Heart right ventricle (tissue), 16 donors: ENCODE results near the gene DRD1. TPM values are rescaled to one million over a fixed set of nuclear protein-coding genes. Genes with fewer than 3 reads are reported as not detected.

Source experiments
- ATAC-seq, 8 donors: fragments of 200-7000 bp; cut with Tn5 transposase; one replicate each; pipeline ENCODE4 v1.9.1; 2020; ENCODE audit warnings: mild to moderate bottlenecking in 8 of 8, moderate library complexity in 8 of 8, moderate number of reproducible peaks in 1 of 8
- DNase-seq, 2 donors: peaks; one replicate each; pipeline ENCODE4 v3.0.0-alpha.2; 2020
- H3K27ac ChIP-seq, 10 donors: fragments of 200-600 bp; sonication (generic) in 2 of 10; one replicate each; pipeline versions ENCODE4 v1.5.0 to v1.8.0; 2020 to 2022; ENCODE audit warnings: mild to moderate bottlenecking in 3 of 10
- H3K27me3 ChIP-seq, 7 donors: fragments of 200-600 bp; one replicate each; pipeline ENCODE4 v1.8.0; 2021 to 2022; ENCODE audit warnings: mild to moderate bottlenecking in 2 of 7
- H3K36me3 ChIP-seq, 9 donors: fragments of 200-600 bp; sonication (generic) in 1 of 9; one replicate each; pipeline versions ENCODE4 v1.5.0 to v1.8.0; 2020 to 2022; ENCODE audit warnings: mild to moderate bottlenecking in 2 of 9
- H3K4me1 ChIP-seq, 9 donors: fragments of 200-600 bp; sonication (generic) in 1 of 9; one replicate each; pipeline versions ENCODE4 v1.5.0 to v1.8.0; 2020 to 2022; ENCODE audit warnings: mild to moderate bottlenecking in 4 of 9
- H3K4me3 ChIP-seq, 10 donors: fragments of 200-600 bp; sonication (generic) in 2 of 10; one replicate each; pipeline versions ENCODE4 v1.5.0 to v1.8.0; 2020 to 2022; ENCODE audit warnings: mild to moderate bottlenecking in 7 of 10, moderate library complexity in 2 of 10
- H3K9me3 ChIP-seq, 11 donors: fragments of 200-600 bp in 10 of 11; sonication (generic) in 2 of 11; one replicate each; pipeline versions ENCODE4 v1.5.0 to v1.8.0; 2013 to 2022; ENCODE audit warnings: mild to moderate bottlenecking in 2 of 11, control low read depth in 1 of 11, moderate library complexity in 1 of 11
- WGBS, 2 donors: extraction: QIAGEN DNeasy Blood & Tissue Kit; methylation state at CpG; one replicate each; pipeline ENCODE4 v1.1.7; 2013; ENCODE audit warnings: inconsistent platforms in 1 of 2; 5-methylcytosine and 5-hydroxymethylcytosine counted together
- intact Hi-C, 10 donors: fragments of 100-400 bp; cut with DNase I; formaldehyde crosslinking; loops; one replicate each; pipeline versions ENCODE4 v1.11.1 to v1.14.2; 2022
- polyA plus RNA-seq, 2 donors: library from polyadenylated mRNA; stranded (reverse); fragments of 200-250 nt; gene quantifications; one replicate each; pipeline ENCODE4 v1.2.3, GENCODE V29; 2013
- total RNA-seq, 10 donors: library from RNA; stranded (reverse); fragmentation: NEBNext Ultra II Directional in 3 of 10; extraction: Animal tissue kit (Norgen Biotek cat#: 25700) in 3 of 10; gene quantifications; one replicate each; pipeline versions ENCODE4 v1.2.1 to v1.2.4, GENCODE V29; 2021 to 2023
- TF ChIP-seq, protein P1 (sequence below), 9 donors: fragments of 200-600 bp; sonication (generic) in 2 of 9; IDR thresholded peaks; one replicate each; pipeline versions ENCODE4 v1.5.0 to v1.8.0; 2021 to 2022; ENCODE audit warnings: antibody characterized with exemption in 9 of 9, mild to moderate bottlenecking in 5 of 9, moderate library complexity in 1 of 9
- donor health status: Arrhythmogenic right ventricular cardiomyopathy.
- donor health status: ischemic (EF 13 %, LVEDD 7.1; RV severe dilation, severe dysfunction).
- donor health status: healthy with polysubstance abuse.
- donor health status: DM: no; HTN: yes; CAD: no.
- donor health status: DM: no; HTN: no; CAD: no.
- donor health status: ischemic (EF 25% LVEDD 6.9; RV normal size, moderate dysfunction).
- donor health status: ischemic (EF 25% LVEDD 5.7; RV mildly dilated, moderate dysfunction).
- donor health status: healthy.
- donor health status: DM: yes; HTN: yes; CAD: no.
- donor health status: Ischemic cardiomyopathy.
- donor health status: ischemic (EF 35%, LVEDD 5.7; RV mildly dilated, moderate dysfunction).
- donor health status: nonischemic (EF 11% LVEDD 7.7; RV severe dilation, severe dysfunction).
- donor health status: DM: yes; HTN: yes; CAD: no.
- donor health status: PGD.
- donor health status: ischemic (EF 29% LVEDD 5.4; RV normal size, mild dysfunction).
- donor health status: nonischemic (EF 23%, LVEDD 6.1; RV moderate dilation, normal function).

DRD1 gene
- total and polyA plus RNA-seq, 12 donors, result 0.06 to 0.12 (median 0.09) TPM; not detected in 9

DNA sequence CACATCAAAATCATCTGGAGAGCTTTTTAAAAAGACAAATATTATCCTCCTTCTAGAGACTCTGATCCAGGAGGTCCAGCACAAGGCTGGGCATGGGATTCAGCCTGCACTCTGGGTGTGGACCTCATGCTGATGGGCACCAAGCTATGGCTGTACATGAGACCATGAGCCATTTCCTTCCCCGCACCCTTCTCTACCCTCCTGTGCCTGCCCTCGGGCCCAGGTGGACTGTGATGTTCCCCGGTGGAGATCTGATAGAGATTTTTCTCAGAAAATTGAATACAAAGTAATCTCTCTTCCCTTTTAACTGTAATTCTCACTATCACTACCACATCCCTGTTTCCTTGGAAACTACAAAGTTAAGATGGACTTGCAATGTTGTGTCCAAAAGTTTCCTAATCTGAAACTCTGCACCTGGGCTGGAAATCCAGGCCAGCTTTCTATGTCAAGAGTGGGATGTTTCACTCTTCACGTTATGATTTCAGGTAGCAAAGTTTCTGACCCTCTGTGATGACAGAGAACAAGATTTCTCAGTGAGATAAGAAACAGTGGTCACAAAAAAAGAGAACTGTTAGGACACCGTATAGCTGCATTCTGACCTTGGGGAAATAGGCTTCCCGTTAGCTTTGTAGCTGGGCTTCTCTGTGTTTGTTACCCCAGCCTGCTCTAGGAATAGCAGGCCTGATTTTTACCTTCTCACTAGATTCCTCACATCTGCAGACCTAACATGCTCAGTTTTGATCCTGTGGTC is 45.9 kb upstream of the DRD1 start:
- TF ChIP-seq, protein P1, sequence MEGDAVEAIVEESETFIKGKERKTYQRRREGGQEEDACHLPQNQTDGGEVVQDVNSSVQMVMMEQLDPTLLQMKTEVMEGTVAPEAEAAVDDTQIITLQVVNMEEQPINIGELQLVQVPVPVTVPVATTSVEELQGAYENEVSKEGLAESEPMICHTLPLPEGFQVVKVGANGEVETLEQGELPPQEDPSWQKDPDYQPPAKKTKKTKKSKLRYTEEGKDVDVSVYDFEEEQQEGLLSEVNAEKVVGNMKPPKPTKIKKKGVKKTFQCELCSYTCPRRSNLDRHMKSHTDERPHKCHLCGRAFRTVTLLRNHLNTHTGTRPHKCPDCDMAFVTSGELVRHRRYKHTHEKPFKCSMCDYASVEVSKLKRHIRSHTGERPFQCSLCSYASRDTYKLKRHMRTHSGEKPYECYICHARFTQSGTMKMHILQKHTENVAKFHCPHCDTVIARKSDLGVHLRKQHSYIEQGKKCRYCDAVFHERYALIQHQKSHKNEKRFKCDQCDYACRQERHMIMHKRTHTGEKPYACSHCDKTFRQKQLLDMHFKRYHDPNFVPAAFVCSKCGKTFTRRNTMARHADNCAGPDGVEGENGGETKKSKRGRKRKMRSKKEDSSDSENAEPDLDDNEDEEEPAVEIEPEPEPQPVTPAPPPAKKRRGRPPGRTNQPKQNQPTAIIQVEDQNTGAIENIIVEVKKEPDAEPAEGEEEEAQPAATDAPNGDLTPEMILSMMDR (IDR thresholded peaks at IDR 0.05), result no peak
- Histone ChIP-seq H3K4me1 (peaks cover 0 to 11% (median 0%) of the 10 kb centered on the region in 9 donors), H3K27ac (no peak overlapping the region), H3K9me3 (no peaks in the 10 kb centered on the region), H3K4me3 (no peak overlapping the region), H3K27me3 (no peaks in the 10 kb centered on the region), H3K36me3 (peaks cover 0 to 86% (median 25%) of the 10 kb centered on the region in 9 donors)
- WGBS, 2 donors, result 77 to 81% methylated on average over 6 of the region's 6 CpGs
- intact Hi-C loops, result no loop called here
- no peak for ATAC-seq
- DNase-seq, result no peak

DNA sequence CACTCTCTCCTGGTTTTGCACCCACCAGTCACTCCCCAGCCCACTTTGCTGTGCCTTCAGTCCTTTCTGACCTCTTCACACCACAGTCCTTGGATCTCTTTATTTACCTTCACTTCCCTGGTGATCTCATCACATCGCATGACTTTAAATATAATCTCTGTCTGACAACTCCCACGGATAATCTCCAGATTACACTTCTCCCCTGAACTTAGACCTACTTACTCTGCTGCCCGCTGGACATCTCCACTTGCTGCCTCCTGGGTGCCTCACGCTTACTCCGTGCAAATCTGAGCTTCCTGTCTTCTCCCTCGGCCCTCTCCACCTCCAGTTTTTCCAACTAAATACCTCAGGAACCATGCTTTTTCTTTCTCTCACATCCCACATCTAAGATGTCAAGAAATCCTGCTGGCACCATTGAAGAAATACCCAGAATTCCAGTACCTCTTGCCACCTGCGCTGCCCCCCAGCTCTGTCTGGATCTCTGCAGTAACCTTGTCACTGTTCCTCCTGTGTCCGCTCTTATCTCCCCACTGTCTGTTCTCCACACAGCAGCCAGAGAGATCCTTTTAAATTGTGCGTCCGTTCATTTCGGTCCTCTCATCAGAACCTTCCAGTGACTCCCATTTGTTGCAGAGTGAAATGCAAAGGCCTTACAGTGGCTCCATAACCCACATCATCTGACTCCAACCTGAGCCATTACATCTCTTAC is 43.7 kb upstream of the DRD1 start:
- intact Hi-C loops, result no loop called here
- ATAC-seq, result peak in 4 of 8 donors; percentile 31 to 49 (median 43)
- Histone ChIP-seq H3K4me3 (no peak overlapping the region), H3K9me3 (no peaks in the 10 kb centered on the region), H3K36me3 (peaks cover 0 to 82% (median 15%) of the 10 kb centered on the region in 9 donors), H3K27ac (no peak overlapping the region), H3K27me3 (no peaks in the 10 kb centered on the region), H3K4me1 (peaks cover 0 to 11% (median 0%) of the 10 kb centered on the region in 9 donors)
- TF ChIP-seq, protein P1 (IDR thresholded peaks at IDR 0.05), result no peak
- WGBS, 2 donors, result 62 to 64% methylated on average over 11 of the region's 11 CpGs
- no peak for DNase-seq

DNA sequence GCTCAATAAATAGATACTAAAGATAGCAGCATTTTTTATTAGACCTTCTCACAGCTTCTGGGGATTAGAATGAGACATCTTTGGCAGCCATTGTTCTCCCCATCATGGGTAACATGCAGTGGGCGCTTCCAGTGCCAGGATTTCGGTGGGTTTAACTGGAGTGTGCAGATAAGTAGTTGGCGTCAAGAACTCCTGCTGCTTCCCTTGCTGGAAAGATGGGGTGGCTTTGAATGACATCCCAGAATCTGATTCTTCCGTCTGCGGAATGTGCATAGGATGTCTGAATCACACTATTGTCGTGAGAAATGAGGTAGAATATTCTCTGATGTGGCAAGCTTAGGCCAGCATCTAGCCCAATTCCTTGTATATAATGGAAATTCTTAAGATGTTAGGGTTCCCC is 41.6 kb upstream of the DRD1 start:
- peaks cover 0 to 81% (median 2%) of the 10 kb centered on the region in 9 donors for H3K36me3 ChIP-seq
- DNase-seq (no peak), ATAC-seq (no peak)
- no peaks in the 10 kb centered on the region for H3K9me3 ChIP-seq
- H3K27ac ChIP-seq, result no peak overlapping the region
- H3K27me3 ChIP-seq, result no peaks in the 10 kb centered on the region
- H3K4me1 ChIP-seq, result peaks cover 0 to 19% (median 0%) of the 10 kb centered on the region in 9 donors
- TF ChIP-seq, protein P1 (IDR thresholded peaks at IDR 0.05), result no peak
- WGBS, 2 donors, result 92 to 96% methylated on average over 6 of the region's 6 CpGs
- H3K4me3 ChIP-seq, result no peak overlapping the region
- intact Hi-C loops, result no loop called here

DNA sequence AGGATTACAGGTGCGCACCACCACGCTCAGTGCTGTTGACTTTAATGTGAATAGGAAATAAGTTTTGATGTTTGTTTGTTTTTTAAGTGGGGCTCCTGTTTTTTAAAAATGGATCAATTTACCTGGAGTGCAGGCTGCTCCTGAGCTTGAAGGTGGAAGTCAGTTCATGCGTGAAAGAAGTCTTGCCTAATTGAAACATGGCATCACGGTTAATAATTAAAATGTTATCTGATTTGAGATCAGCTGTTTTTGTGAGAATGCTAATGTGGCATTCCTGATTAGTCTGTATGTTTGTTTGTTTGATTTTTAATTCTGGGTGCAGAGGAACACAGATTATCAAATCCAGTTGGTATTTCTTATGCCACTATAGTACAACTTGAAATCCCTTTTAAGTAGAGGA is 40.8 kb upstream of the DRD1 start:
- H3K27ac ChIP-seq, result no peak overlapping the region
- 94 to 99% methylated on average over 4 of the region's 4 CpGs for WGBS, 2 donors
- H3K9me3 ChIP-seq, result no peaks in the 10 kb centered on the region
- peaks cover 0 to 82% (median 2%) of the 10 kb centered on the region in 9 donors for H3K36me3 ChIP-seq
- H3K4me1 ChIP-seq, result peaks cover 0 to 28% (median 4%) of the 10 kb centered on the region in 9 donors
- H3K27me3 ChIP-seq, result no peaks in the 10 kb centered on the region
- H3K4me3 ChIP-seq, result no peak overlapping the region
- TF ChIP-seq, protein P1 (IDR thresholded peaks at IDR 0.05), result no peak
- no peak for DNase-seq
- intact Hi-C loops, result no loop called here
- ATAC-seq, result no peak
